ENCODE results near the gene FGF7.

DNA sequence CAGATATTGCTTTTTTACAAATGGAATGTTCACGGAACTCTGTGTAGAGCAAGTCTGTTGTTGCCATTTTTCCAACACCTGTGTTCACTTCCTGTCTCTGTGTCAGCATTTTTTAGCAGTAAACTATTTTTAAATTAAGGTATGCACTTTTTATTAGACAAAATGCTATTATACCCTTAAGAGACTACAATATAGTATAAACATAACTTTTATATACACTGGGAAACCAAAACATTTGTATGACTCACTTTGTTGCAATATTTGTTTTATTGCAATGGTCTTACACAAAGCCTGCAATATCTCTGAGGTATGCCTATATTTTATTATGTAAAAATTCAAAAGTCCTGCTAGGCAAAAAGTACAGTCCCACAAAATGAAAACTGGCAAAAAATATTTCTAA, 39.8 kb upstream of the FGF7 start:
- TF ChIP-seq, protein P1, sequence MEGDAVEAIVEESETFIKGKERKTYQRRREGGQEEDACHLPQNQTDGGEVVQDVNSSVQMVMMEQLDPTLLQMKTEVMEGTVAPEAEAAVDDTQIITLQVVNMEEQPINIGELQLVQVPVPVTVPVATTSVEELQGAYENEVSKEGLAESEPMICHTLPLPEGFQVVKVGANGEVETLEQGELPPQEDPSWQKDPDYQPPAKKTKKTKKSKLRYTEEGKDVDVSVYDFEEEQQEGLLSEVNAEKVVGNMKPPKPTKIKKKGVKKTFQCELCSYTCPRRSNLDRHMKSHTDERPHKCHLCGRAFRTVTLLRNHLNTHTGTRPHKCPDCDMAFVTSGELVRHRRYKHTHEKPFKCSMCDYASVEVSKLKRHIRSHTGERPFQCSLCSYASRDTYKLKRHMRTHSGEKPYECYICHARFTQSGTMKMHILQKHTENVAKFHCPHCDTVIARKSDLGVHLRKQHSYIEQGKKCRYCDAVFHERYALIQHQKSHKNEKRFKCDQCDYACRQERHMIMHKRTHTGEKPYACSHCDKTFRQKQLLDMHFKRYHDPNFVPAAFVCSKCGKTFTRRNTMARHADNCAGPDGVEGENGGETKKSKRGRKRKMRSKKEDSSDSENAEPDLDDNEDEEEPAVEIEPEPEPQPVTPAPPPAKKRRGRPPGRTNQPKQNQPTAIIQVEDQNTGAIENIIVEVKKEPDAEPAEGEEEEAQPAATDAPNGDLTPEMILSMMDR (IDR thresholded peaks at IDR 0.05; ENCODE audit: insufficient read depth, low read length) = no peak
- TF ChIP-seq GABPA (IDR thresholded peaks at IDR 0.05; ENCODE audit: low read depth) = no peak
- TF ChIP-seq, protein P2, sequence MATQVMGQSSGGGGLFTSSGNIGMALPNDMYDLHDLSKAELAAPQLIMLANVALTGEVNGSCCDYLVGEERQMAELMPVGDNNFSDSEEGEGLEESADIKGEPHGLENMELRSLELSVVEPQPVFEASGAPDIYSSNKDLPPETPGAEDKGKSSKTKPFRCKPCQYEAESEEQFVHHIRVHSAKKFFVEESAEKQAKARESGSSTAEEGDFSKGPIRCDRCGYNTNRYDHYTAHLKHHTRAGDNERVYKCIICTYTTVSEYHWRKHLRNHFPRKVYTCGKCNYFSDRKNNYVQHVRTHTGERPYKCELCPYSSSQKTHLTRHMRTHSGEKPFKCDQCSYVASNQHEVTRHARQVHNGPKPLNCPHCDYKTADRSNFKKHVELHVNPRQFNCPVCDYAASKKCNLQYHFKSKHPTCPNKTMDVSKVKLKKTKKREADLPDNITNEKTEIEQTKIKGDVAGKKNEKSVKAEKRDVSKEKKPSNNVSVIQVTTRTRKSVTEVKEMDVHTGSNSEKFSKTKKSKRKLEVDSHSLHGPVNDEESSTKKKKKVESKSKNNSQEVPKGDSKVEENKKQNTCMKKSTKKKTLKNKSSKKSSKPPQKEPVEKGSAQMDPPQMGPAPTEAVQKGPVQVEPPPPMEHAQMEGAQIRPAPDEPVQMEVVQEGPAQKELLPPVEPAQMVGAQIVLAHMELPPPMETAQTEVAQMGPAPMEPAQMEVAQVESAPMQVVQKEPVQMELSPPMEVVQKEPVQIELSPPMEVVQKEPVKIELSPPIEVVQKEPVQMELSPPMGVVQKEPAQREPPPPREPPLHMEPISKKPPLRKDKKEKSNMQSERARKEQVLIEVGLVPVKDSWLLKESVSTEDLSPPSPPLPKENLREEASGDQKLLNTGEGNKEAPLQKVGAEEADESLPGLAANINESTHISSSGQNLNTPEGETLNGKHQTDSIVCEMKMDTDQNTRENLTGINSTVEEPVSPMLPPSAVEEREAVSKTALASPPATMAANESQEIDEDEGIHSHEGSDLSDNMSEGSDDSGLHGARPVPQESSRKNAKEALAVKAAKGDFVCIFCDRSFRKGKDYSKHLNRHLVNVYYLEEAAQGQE (IDR thresholded peaks at IDR 0.05; ENCODE audit: insufficient replicate concordance, low read depth) = no peak
